GM19463 (cell line): ENCODE results near the gene INSYN1.

Experiments
- ATAC-seq: cut with Tn5 transposase; IDR thresholded peaks from one replicate; pipeline ENCODE4 v1.9.1; 2021; ENCODE audit warnings: mild to moderate bottlenecking, moderate library complexity; ENCODE audit not compliant: unreplicated experiment

The INSYN1 gene

DNA sequence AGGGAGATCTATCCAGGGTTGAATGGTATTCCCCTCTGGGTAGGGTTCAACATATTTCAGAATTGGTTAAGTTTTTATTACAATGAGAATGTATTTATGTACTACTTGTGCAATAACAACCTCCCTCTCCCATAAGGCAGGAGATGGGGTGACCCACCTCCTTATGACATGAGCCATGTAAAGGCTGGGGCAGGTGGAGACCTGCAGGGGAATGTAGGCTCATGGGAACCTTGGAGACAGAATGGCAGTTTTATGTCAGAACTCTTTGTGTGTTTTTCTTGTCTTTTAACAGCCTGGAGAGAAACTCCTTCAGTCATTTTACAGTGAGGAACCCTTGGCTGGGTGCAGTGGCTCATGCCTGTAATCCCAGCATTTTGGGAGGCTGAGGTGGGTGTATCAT is 24.6 kb upstream of the INSYN1 start:
- ATAC-seq = no peak

DNA sequence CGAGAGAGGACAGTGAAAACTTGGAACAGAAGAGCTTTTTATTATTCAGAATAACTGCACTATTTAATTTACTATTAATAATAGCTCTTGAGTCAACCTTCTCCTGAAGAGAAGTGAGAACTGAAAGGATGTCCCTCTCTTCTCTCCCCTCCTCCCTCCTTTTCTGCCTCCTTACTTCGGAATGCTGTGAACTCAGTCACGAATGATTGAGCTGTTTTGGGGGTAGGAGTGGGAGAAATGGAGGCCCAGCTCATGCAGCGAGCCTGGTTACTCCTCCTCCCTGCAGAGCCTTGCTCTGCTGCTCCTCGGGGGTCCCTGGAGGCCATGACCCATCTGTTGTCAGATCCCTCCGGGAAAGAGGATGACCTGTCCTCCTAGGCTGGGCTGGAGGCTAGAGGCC is 20.3 kb upstream of the INSYN1 start:
- no peak for ATAC-seq

DNA sequence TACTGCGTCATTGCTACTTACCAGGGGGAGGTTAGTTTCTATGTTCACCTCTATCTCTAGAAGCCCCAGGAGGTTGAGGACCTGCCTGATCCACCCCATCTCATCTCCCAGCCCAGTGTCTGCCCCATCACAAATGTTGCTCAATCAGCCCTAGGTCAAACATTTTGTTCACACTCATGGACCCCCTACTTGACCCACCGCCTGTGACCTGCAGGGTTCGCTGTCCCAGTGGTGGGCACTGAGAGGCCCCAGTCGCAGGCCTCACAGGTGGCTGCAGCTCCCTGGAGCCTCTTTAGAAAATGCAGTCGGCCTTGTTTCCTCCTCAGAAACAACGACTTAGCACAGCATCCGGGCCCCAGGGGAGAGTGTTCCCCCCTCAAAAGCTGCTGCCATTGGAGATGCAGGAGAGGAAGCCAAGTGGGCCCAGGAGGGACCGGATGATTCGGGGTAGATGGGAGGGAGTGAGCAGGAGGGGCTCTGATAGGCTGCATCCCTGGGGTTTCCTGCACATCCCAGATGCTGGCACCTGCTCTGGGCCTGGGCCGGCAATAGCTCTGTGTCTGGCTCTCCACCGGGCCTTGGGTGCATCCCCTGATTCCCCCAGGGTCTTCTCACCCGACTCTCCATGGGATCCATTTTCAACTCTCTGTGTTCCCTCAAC is 18.4 kb upstream of the INSYN1 start:
- ATAC-seq = no peak

DNA sequence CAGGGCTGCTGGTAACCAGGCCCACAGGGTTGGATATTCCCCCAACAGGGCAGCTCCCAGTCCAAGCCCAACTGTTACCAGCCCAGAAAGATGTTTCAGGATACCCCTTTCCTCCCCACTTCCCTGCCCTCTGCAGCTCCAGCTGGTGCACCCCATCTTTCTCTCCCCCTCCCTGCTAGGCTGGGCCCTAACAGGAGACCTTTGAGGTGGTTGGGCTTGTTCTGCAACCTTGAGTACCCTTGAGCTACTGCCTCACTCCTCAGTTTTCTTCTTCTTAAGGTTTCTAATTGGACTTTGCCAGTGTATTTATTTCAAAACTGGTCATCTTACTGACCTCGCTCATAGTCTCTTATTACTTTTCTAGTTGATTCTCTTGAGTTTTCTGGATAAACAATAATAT is 16.9 kb upstream of the INSYN1 start:
- ATAC-seq = no peak

DNA sequence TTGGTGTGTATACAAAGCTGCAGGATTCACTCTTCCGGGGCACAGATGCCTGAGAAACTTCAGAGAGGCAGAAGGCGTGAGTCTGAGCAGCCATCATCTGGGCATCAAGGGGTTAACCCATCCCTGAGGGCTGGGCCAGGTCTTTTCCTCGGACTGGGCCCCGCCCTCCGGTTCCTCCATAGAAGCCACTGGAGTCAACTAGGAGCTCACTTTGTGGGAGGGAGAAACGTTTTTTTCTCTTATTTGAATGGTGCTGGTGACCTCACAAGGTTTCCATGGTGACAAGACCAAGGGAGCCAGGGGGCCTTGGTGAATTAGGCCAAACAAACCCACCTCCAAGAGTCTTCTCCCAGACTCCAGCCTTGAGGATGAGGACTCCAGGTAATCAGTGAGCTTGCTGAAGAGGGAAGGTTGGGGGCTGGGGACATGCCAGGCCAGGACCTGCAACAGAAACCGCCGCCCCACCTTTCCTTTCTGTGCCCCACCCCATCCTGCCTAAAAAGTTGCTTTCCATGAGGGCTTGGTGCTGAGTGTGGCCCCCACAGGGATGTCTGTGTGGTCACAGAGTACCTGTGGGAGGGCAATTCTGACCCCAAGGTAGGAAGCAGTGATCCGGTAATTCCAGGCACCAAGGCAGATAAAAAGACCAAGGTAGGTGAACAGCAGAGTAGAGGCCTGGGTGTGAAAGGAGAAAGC is 14.8 kb upstream of the INSYN1 start:
- ATAC-seq = no peak

DNA sequence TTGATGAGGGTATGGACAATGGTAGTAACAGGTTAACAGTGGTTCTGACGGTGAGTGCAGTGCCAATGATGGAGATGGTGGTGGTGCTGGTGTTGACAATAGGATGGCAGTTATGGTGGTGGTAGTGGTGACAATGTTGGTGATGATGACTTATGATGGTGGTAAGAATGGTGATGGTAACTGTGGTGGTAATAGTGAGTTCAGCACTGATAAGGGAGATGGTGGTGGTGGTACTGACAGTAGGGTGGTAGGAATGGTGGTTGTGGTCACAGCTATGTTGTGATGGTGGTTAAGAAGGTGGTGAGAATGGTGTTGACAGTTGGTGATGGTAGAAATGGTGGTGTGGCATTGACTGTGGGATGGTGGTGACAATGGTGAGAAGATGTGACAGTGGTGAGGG is 13.4 kb upstream of the INSYN1 start:
- no peak for ATAC-seq

DNA sequence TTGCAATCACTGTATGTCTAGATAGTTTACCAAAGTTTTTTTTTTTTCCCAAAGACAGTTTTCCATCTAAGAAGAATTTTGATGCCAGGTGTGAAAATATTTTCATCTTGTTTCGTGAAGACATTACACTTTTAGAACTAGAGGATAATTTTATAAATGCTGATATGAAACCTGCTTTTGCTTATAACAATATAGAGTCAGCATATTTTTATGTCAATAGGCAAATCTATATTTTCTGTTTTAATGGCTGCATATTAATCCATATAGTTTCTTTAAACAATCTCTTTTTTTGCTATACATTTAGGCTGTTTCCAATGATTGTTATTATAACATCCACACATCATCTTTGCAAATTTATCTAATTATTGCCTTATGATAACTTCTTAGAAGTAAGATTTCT is 12.6 kb upstream of the INSYN1 start:
- no peak for ATAC-seq

DNA sequence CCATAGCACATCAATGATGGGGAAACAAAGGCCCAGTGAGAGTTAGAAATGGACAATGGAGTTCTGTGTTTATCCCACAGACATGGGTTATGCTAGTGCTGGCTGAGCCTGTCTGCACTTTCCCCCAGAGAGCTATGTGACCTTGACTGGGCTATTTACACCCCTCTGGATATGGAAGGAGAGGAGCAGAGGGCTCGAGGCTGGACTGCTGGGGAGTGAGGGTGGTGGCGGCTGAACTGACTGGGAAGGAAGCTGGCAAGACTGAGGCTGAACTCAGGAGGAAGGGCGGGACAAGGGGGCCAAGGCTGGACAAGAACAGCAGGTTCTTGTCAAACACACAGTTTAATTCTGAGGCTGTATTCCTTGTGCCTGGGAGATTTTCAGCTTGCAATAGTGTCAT is 10.8 kb upstream of the INSYN1 start:
- no peak for ATAC-seq

DNA sequence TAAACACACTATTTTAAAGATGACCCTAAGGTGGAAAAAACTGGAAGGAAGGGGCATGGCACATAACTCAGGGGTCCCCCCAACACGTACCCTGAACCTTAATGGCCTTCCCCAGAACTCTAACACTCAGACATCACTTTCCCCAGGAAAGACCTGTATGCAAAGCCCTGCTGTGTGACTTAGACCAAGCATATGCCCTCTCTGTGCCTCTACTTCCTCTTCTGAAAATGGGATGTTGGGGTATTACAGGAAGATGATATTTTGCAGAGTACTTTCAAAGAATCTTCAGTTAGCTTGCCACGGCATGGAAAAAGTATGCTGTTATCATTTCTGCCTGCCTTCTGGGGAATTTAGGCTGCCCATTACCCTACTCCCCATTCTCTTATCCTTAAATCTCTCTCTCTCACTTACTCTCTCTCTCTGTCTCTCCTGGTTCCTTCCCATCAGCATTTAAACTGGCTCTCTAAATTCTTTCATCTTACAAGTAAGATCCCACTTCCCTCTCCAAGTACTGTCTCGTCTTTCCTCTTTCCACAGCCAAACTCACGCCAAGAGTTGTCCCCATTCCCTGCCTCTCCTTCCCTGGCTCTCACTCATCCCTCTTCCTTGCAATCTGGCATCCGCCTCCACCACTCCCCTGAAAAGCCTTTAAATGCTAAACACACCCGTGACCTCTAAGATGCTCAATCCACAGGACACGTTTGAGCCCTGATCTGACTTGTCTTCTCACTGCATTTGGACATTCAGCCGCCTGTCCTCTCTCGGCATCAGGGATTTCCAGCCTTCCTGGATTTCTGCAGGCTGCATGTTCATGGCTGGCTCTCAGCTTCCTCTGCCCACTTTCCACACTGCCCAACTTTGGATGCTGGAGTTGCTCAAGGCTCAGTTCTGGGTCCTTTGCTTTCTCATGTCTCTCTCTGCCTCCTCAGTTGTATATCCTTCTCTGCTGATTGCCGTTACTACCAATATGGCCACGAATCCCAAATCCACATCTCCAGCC is 7.5 kb upstream of the INSYN1 start:
- no peak for ATAC-seq

DNA sequence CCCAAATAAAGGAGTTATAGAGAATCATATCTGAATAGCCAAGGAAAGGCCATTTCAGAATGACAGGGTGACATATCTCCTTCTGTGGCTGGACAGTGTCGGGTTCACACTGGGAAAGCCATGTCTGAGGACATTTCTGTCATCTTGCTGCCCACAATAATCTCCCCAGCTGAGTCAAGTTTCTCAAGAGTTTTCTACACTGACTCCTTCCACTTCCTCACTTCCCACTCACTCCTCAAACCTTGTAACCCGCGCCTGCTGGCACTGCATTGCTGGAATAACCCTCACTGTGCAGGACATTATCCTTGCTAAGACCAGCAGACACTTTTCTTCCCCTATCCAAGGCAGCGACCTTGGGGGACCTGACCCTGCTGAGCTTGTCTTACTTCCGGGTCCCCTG is 5.3 kb upstream of the INSYN1 start:
- no peak for ATAC-seq

DNA sequence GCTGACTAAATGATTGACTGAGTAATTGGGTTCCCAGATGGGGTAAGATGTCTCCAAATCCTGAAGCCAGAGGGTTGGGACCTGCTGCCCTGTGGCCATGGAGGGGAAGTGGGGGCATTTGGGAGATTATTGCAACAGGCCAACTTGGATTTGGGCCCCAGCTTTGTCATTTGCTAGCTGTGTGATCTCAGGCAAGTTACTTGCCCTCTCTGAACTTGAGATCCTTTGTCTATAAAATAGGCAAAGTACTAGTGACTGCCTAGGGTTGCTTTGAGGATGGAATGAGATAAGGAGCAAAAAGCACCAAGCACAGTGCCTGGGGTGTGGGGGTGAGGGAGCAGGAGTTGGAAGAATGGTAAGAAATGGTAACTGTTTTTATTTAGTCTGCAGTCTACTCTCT is 4.4 kb upstream of the INSYN1 start:
- ATAC-seq = no peak

DNA sequence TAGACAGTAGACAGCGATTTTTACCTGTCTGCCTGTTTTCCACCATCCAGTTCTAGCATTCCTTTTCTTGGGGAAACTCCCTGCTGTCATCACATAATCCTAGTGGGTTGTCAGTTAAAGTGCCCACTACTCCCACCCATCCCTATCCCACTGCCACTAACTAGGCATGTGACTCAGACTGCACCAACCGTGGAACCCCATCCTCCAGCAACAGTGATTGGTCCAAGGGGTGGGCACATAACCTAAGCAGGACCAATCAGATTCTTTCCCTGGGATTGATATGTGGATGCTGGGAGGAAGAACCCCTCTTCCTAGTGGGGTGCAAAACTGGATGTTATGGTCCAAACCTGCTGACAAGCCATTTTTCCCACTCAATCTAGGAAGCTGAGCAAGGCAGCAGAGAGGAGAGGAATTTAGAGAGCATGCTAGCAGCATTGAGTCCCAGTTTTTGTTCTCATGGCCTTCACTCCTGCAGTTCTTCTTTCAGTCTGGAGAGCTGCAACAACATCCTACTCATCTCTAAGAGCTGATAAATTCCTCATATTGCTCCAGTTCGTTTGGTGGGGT is 3.9 kb upstream of the INSYN1 start:
- no peak for ATAC-seq

DNA sequence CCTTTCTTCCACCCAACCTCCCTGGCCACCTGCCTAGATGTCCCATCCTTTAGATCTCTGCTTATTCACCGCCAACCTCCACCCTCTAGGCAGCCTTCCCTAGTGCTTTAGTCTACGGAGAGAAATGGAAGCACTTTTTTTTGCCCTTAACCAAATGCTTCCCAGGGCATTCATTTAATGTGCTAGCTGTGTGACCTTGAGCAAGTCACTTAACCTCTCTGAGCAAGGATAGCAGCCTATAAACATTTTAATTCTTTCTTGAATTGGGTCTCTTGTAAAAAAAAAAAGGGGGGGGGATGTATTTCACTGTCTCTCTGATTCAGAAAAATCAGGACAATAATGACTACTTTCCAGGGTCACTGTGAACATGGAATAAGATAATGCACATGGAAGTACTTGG is 3.2 kb upstream of the INSYN1 start:
- no peak for ATAC-seq

DNA sequence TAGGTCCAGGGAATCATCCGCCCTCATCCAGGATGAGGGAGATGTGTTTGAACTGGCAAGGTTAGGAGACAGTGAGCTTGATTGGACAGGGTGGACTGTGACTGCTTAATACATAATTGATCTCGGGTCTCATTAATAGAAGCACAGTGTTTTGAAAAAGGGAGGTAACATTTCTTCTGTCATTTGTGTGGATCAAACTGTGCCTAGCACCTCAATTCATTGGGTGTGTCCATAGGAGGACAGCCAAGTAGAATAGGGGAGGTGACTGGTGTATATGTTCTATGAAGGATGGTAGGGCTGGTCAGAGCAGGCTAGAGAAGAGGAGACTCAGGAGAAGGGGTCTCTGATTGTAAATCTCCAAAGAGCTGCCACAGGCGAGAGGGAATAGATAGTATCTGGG is 2.8 kb upstream of the INSYN1 start:
- no peak for ATAC-seq

DNA sequence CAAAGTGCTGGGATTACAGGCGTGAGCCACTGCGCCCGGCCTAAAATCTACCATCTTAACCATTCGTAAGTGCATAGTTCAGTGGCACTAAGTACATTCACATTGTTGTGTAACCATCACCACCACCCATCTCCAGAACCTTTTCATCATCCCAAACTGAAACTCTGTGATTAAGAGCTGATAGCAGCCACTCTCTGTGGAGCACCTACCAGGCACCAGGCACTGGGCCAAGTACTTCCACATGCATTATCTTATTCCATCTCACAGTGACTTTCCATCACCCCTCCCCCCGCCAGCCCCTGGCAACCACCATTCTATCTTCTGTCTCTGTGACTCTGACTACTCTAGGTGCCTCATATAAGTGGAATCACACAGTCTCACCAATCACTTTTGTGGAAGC is 2.3 kb upstream of the INSYN1 start:
- no peak for ATAC-seq

DNA sequence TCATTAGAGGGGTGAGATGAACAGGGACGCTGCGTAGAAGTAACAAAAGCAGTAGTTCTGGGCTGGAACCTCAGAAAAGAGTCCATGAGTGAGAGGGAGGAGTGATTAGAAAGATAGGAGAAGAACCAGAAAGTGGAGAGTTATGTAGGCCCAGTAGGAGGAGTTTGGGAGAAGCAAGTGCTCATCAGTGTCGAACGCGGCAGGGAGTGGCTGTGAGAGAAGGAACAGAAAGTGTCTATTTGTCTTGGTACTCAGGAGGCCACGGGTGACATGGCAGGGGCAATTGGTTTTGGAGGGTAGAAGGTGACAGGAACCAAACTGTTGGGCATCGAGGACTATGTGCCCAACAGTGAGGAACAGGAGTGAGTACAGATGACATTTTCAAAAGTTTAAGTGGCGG is 1.3 kb upstream of the INSYN1 start:
- ATAC-seq = no peak

DNA sequence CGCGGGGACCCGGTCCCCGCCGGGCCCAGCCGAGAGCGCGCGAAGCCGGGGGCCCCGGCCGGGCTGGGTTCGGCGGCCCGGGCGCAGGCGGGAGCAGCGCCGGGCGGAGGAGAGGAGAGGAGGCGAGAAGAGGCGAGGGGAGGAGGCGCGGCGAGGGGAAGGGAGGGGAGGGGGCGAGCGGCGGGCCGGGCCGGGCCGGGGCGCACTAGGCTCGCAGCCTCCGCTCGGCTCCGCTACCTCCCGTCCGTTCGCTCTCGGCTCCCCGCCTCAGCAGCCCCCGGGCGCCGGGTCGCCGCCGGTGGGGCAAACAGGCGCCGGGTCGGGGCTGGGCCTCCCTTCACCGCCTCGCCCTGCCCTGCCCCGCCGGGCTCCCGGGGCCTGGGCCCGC is 351 bp downstream of the INSYN1 start:
- ATAC-seq = no peak

DNA sequence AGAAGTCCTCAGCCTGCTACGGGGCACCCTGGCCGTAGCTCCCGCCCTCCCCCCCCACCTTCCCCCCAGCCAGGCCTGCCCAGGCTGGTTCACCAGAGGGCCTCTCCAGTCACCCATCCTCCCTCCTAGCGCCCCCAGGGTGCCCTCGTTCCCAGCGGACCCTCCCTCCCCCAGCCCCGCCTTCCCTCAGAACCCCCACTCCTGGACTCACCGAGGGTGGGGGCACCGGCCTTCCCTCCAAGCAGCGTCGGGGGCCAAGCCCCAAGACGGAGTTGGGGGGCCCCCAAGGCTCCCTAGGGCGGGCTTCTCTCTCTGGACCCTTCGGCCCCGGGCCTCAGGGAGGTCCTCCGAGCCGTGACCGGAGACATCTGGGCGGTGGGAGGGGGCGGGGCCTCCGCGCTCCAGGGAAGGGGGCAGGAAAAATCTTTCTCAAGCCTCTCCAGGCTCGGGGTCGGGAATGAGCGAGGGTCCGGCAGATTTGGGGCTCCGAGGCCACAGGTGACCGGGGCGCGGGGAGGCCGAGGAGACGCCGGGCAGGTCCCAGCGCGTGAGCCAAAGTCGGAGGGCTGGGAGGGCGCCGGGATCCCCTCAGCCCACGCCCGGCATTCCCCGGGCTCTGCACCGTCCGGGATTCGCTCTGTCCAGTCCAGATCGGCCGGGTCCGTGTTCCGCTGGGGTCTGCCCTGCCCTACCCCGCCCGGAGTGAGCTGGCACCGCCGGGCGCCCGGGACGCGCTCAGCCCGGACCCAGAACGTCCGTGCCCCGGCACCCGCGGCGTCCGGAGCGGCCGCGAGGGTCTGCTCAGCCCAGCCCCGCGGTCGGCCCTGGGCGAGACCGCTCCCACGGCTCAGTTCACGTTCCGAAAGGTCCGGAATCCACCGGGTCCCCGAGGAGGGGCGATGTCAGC is 999 bp downstream of the INSYN1 start:
- ATAC-seq = no peak

DNA sequence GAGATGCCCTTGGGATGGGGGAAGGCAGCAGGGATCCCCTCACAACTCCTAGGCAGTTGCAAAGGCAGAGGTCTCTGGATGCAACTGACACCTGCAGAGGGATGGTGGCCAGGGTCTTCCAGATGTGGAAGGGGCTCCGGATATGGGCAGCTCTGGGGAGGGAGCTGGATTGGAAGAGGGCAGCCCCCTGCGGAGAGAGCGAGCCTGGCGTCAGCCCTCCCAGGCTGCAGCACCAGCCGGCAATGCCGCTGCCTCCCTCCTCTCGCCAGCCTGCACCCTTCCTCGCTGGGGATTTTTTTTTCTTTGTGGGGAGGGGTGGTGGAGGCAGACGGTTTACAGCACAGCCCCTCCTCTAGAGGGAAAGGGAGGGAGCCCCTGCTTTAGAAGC is 1.6 kb downstream of the INSYN1 start:
- no peak for ATAC-seq

DNA sequence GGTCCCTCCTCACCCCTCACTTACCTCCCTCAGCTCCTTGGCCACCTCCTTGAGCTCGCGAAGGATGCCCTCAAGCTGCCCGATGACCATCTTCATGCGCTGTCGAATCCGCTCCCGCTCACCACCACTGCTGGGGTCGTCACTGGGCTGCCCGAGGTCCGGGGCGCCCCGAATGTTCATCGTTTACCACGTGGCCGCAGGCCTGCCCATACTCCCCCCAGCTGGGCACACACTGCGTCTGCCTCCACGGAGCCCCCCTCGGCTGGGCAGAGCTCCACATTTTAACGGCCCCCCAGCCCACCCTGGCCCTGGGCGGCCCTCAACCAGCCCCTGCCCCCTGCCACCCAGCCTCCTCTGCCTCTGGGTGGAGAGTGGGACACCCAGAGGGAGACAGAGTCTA is 2.2 kb downstream of the INSYN1 start:
- no peak for ATAC-seq
